Spleen (tissue), 11 donors: ENCODE results near the gene B3GALNT2. TPM values are rescaled to one million over a fixed set of nuclear protein-coding genes. Genes with fewer than 3 reads are reported as not detected.

Experiments
- DNase-seq: peaks from one replicate; pipeline ENCODE4 v3.0.0-alpha.2; 2020
- H3K27ac ChIP-seq, 8 donors: fragments of 200-600 bp; sonication (generic) in 7 of 8; 1 replicate in 4 of 8; 2 replicates in 4 of 8; pipeline versions ENCODE4 v1.5.0 to v1.8.0; 2016 to 2021; ENCODE audit warnings: inconsistent platforms in 4 of 8, mild to moderate bottlenecking in 4 of 8, moderate library complexity in 1 of 8
- H3K27me3 ChIP-seq, 7 donors: fragments of 200-600 bp; sonication (generic) in 6 of 7; replicated peaks in 1 of 7; 1 replicate in 4 of 7; 2 replicates in 3 of 7; pipeline versions ENCODE4 v1.5.0 to v1.8.0; 2016 to 2021; ENCODE audit warnings: inconsistent platforms in 3 of 7, mild to moderate bottlenecking in 1 of 7
- H3K36me3 ChIP-seq, 6 donors: fragments of 200-600 bp; sonication (generic) in 5 of 6; 1 replicate in 4 of 6; 2 replicates in 2 of 6; pipeline versions ENCODE4 v1.5.0 to v1.8.0; 2016 to 2021; ENCODE audit warnings: inconsistent platforms in 2 of 6
- H3K4me1 ChIP-seq, 6 donors: fragments of 200-600 bp; sonication (generic) in 5 of 6; 1 replicate in 3 of 6; 2 replicates in 3 of 6; pipeline versions ENCODE4 v1.5.0 to v1.8.0; 2016 to 2021; ENCODE audit warnings: inconsistent platforms in 3 of 6
- H3K4me3 ChIP-seq, 8 donors: fragments of 200-600 bp; sonication (generic) in 7 of 8; 1 replicate in 4 of 8; 2 replicates in 4 of 8; pipeline versions ENCODE4 v1.5.0 to v1.8.0; 2016 to 2021; ENCODE audit warnings: inconsistent platforms in 4 of 8, mild to moderate bottlenecking in 4 of 8, moderate library complexity in 2 of 8
- H3K9me3 ChIP-seq, 8 donors: fragments of 200-600 bp; sonication (generic) in 7 of 8; 1 replicate in 4 of 8; 2 replicates in 4 of 8; pipeline versions ENCODE4 v1.5.0 to v1.8.0; 2016 to 2021; ENCODE audit warnings: inconsistent platforms in 4 of 8
- CTCF ChIP-seq, 11 experiments: fragments of 200-600 bp in 7 of 11; fragments of 450-650 bp in 4 of 11; sonication (generic) in 4 of 11; IDR thresholded peaks in 8 of 11; conservative IDR thresholded peaks in 3 of 11; 1 replicate in 7 of 11; 2 replicates in 4 of 11; pipeline versions ENCODE4 v1.4.0 to v1.8.0; 2016 to 2021; ENCODE audit warnings: antibody characterized with exemption in 11 of 11, inconsistent platforms in 4 of 11, mild to moderate bottlenecking in 1 of 11
- POLR2A ChIP-seq, 3 donors: fragments of 450-650 bp; IDR thresholded peaks; one replicate each; pipeline ENCODE4 v1.5.1; 2017; ENCODE audit warnings: antibody characterized with exemption in 3 of 3, mild to moderate bottlenecking in 1 of 3
- POLR2AphosphoS5 ChIP-seq, 3 donors: sonication (generic); formaldehyde crosslinking; IDR thresholded peaks; one replicate each; pipeline ENCODE4 v1.5.1; 2017; ENCODE audit warnings: antibody characterized with exemption in 3 of 3
- WGBS, 5 donors: extraction: QIAGEN DNeasy Blood & Tissue Kit in 3 of 5; methylation state at CpG; one replicate each; pipeline versions ENCODE4 v1.1.5 to v1.1.7; 2013 to 2018; 5-methylcytosine and 5-hydroxymethylcytosine counted together
- intact Hi-C: fragments of 100-400 bp; cut with DNase I; formaldehyde crosslinking; loops from one replicate; pipeline ENCODE4 v1.15.0; 2023; ENCODE audit warnings: low total_unique reads
- polyA plus RNA-seq, 3 donors: library from polyadenylated mRNA; stranded (reverse); fragments of 200-250 nt; gene quantifications; one replicate each; pipeline ENCODE4 v1.2.1, GENCODE V29; 2013
- small RNA-seq, 4 donors: library from RNA; depleted of rRNA; stranded (forward); fragments of <200 nt; gene quantifications; one replicate each; pipeline ENCODE3, GENCODE V24; 2016
- total RNA-seq, 7 donors: library from RNA; depleted of rRNA in 3 of 7; stranded (reverse); fragments of >200 nt in 3 of 7; fragmentation: NEBNext Ultra II Directional in 4 of 7; extraction: Animal tissue kit (Norgen Biotek cat#: 25700) in 4 of 7; gene quantifications; one replicate each; pipeline versions ENCODE4 v1.1.0 to v1.2.1, GENCODE V29; 2016 to 2021
- donor health status: healthy with polysubstance abuse.
- donor health status: DM: no; HTN: no; CAD: no; lungs with moderate emphysema.
- donor health status: DM: no; HTN: no; CAD: no.
- donor health status: Bipolar disorder and iron deficiency.
- donor health status: healthy.
- donor health status: DM: no; HTN: no; CAD: no.
- donor health status: DM: yes; HTN: yes; CAD: no.

The B3GALNT2 gene
- total and polyA plus RNA-seq, 10 donors = 1.1 to 35.1 (median 11.7) TPM

DNA sequence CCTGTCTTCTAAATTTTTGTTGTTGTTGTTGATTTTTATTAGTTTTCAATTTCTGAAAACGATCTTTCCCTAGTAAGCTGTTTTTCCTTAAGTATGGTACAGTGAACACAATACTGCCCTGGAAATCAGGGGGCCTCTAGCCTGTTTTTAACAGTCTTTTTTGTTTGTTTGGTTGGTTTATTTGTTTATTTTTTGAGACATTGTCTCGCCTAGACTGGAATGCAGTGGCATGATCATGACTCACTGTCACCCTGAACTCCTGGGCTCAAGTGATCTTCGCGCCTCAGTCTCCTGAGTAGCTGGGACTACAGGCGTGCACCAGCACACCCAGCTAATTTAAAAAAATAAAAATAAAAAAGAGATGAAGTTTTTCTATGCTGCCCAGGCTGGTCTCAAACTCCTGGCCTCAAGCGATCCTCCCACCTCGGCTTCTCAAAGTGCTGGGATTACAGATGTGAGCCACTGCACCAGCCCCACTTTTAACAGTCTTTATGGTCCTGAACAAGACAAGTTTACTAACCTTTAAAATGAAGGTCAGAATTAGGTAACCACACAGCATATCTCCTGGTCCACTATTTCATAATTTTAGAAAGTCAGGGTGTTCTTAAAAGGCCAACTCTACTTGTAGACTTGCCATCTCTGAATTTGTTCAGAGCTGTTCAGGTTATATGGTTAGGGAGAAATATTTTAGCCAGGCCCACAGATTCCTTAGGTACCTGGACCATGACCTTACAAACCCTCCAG, 101.6 kb downstream of the B3GALNT2 start:
- no peaks in the 10 kb centered on the region for H3K9me3 ChIP-seq
- H3K4me1 ChIP-seq = peaks cover 0 to 5% (median 0%) of the 10 kb centered on the region in 6 donors
- H3K36me3 ChIP-seq = peaks cover 0 to 37% (median 6%) of the 10 kb centered on the region in 6 donors
- H3K27ac ChIP-seq = no peak overlapping the region
- H3K27me3 ChIP-seq = no peaks in the 10 kb centered on the region
- no peak for DNase-seq
- 93 to 100% (median 96%) methylated on average over 7 of the region's 7 CpGs for WGBS, 5 donors
- intact Hi-C loops = no loop called here
- TF ChIP-seq POLR2AphosphoS5 (IDR thresholded peaks at IDR 0.05) (no peak), CTCF (IDR thresholded peaks at IDR 0.05 in 8 of 11, conservative IDR thresholded peaks at IDR 0.05 in 3 of 11) (no peak), POLR2A (IDR thresholded peaks at IDR 0.05) (no peak)
- no peak overlapping the region for H3K4me3 ChIP-seq

DNA sequence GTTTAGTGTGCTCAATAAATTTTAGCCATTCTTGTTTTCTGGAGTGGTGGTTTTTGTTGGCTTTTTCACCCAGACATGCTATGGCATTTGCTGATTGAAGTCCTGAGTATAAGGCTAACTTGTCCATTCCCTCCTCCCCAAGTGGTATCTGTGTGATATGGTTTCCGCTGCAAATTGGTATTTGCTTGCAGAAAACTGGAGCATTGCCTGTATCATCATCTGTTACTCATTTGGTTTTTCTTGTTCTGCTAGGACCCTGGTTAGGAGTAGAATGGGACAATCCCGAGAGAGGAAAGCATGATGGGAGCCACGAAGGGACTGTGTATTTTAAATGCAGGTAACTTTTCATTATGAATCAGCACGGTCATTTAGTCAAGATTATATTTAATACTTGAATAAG, 103.0 kb downstream of the B3GALNT2 start:
- Histone ChIP-seq H3K27ac (no peak overlapping the region), H3K4me1 (peaks cover 0 to 5% (median 0%) of the 10 kb centered on the region in 6 donors), H3K4me3 (no peak overlapping the region), H3K27me3 (no peaks in the 10 kb centered on the region), H3K36me3 (peaks cover 0 to 37% (median 6%) of the 10 kb centered on the region in 6 donors), H3K9me3 (no peaks in the 10 kb centered on the region)
- no peak for DNase-seq
- WGBS, 5 donors = 92 to 97% (median 95%) methylated on average over 4 of the region's 4 CpGs
- no peak for TF ChIP-seq CTCF (IDR thresholded peaks at IDR 0.05 in 8 of 11, conservative IDR thresholded peaks at IDR 0.05 in 3 of 11)
- no peak for TF ChIP-seq POLR2AphosphoS5 (IDR thresholded peaks at IDR 0.05)
- TF ChIP-seq POLR2A (IDR thresholded peaks at IDR 0.05) = no peak
- intact Hi-C loops = no loop called here

Small RNAs within 50 kb of the gene (small RNA-seq; reads per million reads assigned to genes)
- gene MTCO3P46 (0 reads per million in 4 donors), gene MTND4LP21 (0 reads per million in 4 donors), gene RPS21P1 (0 reads per million in 4 donors)

Other genes with a start within 250 kb of the B3GALNT2 start
- 10 to 100 TPM; 61.4 to 82.0 (median 67.5) TPM for gene ARID4B, start 176.3 kb downstream of the B3GALNT2 start, total RNA-seq
- gene ARID4B, start 176.3 kb downstream of the B3GALNT2 start, polyA plus RNA-seq = 10 to 100 TPM; 13.2 to 21.0 (median 20.5) TPM
- gene GGPS1, start 175.9 kb downstream of the B3GALNT2 start, total RNA-seq = 10 to 100 TPM; 23.6 to 34.9 (median 25.9) TPM
- 10 to 100 TPM; 24.6 to 27.7 (median 25.7) TPM for gene GGPS1, start 175.9 kb downstream of the B3GALNT2 start, polyA plus RNA-seq
- gene TBCE, start 137.0 kb downstream of the B3GALNT2 start, total RNA-seq = 10 to 100 TPM; 14.1 to 30.0 (median 18.6) TPM
- 10 to 100 TPM; 13.6 to 18.6 (median 16.6) TPM for gene TBCE, start 137.0 kb downstream of the B3GALNT2 start, polyA plus RNA-seq
- under 1 TPM in 1 of 7 donors, not detected in 6; 0.17 TPM for gene GNG4, start 145.3 kb upstream of the B3GALNT2 start, total RNA-seq
- gene GNG4, start 145.3 kb upstream of the B3GALNT2 start, polyA plus RNA-seq = under 1 TPM; 0.13 to 0.65 (median 0.19) TPM